DMS153 (cell line): ENCODE measurements around the gene CPM.
A peak's percentile ranks its signal among the peaks of the same experiment; 100 is the strongest.
"Not testable (repeated sequence)": the region's sequence is repeated elsewhere in the genome, so short reads cannot be mapped to it uniquely, and the experiment has no call there.

ENCODE experiments used
- DNase-seq: peaks from one replicate; lab custom pipeline; 2025; lab: John Stamatoyannopoulos, UW

Gene CPM

DNA sequence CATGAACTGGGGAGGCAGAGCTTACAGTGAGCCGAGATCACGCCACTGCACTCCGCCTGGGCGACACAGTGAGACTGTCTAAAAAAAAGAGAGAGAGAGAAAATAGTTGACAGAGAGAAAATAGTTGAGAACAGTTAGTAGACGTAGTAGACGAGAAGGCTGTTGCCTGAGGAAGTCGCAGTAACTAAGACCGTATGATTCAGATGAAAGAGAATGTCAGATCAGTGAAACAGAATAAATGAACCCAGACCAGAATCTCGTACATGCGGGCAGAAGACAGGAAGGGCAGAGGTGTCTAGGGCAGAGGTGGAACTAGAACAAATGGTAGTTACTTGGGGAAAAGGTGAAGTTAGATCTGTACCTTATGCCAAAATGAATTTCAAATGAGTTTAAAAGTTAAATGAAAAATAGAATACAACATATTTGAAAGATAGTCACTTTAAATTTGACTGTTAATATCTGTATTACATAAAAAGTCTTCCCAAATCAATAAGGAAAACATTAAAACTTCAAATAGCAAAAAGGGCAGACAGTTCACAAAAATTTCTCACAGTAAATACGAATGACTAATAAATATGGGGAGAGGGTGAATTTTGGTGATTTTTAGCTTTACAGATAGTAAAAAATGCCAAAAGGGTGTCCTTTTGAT, 107.3 kb downstream of the CPM start:
- DNase-seq: no peak

DNA sequence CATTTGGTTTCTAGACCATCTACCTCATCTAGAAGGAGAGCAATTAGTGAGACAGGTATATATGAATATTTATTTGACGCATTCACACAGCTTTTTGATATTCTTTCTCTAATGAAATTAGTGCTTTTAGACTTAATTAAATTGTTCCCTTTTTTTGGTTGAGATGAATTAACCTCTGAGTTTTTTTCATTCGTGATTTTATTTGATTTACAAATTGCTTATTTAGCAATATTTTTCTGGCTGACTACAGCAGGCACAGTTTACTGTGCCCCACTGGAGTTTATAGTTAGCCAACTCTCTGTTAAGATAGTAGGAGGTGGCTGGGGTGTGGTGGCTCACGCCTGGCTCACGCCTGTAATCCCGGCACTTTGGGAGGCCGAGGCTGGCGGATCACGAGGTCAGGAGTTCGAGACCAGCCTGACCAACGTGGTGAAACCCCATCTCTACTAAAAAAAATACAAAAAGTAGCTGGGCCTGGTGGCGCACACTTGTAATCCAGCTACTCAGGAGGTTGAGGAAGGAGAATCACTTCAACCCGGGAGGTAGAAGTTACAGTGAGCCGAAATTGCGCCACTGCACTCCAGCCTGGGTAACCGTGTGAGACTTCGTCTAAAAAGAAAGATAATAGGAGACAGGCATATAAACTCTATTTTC, 108.2 kb downstream of the CPM start:
- DNase-seq: no peak

DNA sequence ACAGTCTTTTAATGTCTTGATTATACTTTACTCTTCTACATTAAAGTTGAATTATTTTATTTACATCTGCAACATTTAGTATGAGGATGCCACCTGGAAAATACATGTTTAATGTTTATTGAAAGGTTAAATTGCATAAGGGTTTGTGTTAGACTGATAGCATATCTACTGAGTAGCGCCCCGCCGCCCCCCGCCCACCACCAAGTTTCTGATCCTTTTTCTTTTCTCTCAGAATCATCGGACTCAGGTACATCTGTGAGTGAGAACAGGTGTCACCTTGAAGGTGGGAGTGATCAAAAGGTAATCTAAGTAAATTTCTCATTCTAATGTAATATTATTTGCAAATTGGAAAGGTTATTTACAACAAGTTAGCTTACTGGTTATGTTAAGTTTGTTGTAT, 108.8 kb downstream of the CPM start:
- DNase-seq: no peak

DNA sequence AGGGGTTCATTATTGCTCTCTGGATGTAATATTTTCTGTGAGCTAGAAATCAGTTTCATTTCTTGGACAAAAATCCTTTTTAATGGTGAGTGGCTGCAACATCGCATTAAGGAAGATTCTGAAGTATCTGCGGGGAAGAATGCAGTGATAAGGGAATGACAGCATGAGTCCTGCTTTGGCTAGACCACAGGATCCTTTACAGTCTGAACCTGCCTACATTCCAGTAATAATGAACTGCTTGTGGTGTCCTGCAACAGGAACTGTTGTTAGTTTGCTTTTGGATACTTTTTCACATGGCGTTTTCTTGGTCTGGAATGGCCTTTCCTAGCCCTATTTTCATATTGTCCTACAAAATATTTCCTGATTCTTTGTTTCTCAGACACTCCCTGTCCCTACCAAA, 109.3 kb downstream of the CPM start:
- no peak for DNase-seq

DNA sequence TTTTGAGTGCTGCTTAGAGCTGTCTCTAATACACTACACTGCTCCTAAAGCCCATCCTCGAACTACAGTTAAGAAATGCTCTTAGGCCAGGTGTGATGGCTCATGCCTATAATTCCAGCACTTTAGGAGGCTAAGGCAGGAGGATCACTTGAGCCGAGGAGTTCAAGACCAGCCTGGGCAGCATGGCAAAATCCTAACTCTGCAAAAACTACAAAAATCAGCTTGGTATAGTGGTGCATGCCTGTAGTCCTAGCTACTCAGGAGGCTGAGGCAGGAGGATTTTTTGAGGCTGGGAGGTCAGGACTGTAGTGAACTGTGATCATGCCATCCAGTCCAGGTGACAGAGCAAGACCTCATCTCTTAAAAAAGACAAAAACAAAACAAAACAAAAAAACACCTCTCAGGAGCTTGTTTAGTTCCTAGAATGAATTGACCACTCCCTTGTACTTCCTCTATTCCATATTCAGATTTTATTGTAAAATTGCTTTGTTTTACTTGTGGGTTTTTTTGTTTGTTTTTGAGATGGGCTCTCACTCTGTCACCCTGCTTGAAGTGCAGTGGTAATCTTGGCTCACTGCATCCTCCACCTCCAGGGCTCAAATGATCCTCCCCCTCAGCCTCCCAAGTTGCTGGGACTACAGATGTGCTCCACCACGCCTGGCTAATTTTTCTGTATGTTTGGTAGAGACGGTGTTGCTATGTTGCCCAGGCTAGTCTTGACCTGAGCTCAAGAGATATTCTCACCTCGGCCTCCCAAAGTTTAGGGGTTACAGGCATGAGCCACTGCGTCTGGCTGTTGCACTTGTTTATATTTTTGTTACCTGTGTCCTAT, 111.4 kb downstream of the CPM start:
- no peak for DNase-seq

DNA sequence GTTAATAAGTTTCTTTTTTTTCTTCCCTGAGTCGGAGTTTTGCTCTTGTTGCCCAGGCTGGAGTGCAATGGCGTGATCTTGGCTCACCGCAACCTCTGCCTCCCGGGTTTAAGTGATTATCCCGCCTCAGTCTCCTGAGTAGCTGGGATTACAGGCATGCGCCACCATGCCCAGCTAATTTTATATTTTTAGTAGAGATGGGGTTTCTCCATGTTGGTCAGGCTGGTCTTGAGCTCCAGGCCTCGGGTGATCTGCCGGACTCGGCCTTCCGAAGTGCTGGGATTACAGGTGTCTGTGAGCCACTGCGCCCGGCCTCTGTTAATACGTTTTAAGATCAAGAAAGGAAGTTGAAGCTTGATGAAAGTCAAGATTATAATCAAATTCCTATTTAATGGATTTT, 113.5 kb downstream of the CPM start:
- DNase-seq: not testable (repeated sequence)

DNA sequence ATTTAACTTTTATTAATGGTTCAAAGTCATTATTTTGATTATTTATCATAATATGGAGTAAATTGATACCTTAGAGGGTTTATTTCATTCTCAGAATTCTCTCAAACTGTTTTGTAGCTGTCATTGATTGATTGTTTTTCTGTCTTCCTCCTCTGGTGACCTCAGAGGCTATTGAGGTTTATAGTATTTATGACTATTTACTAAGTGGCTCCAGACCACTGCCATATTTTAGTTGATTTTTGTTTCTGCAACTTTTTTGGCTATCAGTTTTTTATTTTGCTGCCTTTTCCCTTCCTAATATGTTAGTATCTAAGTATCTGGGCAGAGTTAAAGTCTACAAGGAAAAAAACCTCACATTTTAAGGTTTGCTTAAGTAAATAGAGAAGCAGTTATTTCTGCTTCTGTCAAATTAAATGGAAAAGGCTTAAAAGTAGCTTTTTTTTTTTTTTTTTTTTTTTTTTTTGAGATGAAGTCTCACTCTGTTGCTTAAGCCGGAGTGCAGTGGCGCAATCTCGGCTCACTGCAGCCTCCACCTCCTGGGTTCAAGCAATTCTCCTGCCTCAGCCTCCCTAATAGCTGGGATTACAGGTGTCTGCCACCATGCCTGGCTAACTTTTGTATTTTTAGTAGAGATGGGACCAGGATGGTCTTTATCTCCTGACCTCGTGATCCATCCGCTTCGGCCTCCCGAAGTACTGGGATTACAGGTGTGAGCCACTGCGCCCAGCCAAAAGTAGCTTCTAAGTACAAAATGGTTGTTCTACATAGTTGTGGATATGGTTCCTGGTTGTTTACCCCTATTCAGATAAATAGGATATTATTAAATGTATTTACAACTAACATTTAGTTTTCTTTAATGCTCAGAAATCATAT, 116.8 kb downstream of the CPM start:
- DNase-seq: no peak

DNA sequence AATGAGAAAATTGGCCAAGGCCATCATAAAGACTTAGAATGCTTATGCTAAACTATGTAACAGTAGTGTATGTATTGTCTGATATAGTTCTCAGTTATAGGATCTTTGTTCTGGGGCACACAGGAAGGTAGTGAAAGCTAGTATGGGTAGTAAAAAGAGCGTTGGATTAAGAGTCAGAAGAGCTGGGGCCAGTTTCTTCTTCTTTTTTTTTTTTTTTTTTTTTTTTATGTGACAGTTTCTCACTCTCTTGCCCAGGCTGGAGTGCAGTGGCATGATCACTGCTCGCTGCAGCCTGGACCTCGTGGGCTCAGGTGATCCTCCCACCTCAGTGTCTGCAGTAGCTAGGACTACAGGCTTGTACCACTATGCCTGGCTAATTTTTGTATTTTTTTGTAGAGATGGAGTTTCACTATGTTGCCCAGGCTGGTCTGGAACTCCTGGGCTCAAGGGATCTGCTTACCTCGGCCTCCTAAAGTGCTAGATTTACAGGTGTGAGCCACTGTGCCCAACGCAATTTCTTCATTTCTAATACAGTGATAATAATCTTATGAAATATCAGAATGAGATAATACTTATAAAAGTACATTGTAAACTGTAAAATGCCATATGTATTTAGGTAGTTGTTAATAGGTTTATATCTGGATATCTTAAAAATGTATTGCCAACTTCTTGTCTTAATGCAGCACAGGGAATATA, 117.6 kb downstream of the CPM start:
- no peak for DNase-seq

DNA sequence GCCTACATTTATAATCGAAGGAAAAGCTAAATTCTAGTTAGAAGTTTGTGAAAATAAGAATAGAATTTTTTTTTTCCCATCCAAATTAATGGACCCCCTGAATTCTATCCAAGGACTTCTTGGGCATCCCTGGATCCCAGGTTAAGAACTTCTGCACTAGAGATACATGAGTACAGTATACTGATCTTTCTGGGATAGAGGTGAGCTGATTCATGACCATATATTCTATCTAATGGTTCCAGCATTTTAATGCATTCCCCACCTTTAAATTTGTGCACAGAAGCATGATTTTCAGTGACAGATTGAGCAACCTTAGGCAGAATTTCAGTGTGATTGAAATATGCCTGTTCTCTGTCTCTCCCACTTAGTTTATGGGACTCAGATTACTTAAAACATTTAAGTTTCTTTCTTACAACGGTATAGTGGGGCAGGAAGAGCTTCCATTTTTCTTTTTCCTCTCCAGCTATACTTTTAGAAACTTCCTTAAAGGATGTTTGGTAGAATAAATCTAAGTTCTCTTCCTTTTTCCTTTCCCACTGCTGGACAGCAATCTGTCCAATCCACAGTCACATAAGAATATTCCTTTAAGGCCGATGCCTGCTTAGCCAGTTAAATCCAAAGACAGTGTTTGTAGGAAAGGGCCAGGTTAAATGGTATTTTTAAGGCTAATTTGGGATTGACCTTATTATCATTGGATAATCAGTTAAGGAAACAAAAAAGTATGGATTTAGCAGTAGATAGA, 118.3 kb downstream of the CPM start:
- DNase-seq: no peak

DNA sequence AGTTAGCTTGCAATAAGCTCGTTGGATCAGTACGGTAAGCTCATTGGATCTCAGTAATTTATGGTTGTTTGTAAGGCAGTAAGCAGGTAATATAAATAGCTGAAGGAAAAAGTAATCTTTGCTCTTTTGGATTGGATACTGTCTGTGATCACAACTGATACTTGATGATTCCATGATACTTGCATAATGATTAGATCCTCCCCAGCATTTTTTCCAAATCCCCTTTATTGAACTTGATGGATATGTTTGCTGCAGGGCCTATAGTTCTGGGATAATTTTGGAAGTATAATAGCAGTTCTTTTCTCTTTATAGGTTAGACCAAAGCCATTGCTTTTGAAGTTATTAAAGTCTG, 119.8 kb downstream of the CPM start:
- no peak for DNase-seq

DNA sequence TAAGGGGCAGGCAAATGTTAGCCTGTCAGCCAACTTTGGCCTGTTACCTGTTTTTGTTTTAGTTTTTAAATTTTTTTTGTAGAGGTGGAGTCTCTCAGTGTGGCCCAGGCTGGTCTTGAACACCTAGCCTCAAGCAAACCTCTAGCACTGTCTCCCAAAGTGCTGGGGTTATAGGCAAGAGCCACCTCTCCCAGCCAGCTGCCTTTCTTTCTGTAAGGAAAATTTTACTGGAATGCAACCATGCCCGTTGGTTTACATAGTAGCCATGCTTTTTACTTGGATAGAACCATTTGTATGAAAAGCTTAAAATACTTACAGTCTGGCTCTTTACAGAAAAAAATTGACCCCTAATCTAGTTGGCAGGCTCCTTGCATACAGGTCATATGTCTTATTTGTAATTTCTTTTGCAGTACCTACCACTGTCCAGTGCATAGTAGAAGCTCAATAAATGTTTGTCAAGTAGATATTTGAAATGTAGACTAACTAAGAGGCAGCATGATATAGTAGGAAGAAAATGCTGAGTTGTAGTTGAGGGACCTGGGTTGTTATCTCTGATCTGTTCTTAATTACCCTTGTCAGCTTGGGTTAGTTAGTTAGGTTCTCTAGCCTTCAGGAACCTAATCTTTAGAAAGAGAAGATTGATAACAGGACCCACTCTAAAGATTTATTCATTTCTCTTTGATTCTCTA, 120.3 kb downstream of the CPM start:
- no peak for DNase-seq

DNA sequence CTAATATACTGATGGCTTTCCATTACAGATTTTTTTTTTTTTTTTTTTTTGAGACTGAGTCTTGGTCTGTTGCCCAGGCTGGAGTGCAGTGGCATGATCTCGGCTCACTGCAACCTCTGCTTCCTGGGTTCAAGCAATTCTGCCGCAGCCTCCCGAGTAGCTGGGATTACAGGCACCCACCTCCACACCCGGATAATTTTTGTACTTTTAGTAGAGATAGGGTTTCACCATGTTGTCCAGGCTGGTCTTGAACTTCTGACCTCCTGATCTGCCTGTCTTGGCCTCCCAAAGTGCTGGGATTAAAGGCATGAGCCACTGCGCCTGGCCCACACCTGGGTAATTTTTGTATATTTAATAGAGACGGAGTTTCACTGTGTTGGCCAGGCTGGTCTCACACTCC, 121.4 kb downstream of the CPM start:
- not testable (repeated sequence) for DNase-seq

DNA sequence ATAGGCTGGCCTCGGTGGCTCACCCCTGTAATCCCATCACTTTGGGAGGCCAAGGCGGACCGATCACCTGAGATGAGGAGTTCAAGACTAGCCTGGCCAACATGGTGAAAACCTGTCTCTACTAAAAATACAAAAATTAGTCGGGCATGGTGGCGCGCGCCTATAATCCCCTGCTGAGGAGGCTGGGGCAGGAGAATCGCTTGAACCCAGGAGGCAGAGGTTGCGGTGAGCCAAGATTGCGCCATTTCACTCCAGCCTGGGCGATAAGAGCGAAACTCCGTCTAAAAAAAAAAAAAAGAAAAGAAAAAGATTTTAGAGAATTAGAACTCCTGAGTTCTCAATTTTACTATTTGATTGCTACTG, 123.0 kb downstream of the CPM start:
- DNase-seq: not testable (repeated sequence)

DNA sequence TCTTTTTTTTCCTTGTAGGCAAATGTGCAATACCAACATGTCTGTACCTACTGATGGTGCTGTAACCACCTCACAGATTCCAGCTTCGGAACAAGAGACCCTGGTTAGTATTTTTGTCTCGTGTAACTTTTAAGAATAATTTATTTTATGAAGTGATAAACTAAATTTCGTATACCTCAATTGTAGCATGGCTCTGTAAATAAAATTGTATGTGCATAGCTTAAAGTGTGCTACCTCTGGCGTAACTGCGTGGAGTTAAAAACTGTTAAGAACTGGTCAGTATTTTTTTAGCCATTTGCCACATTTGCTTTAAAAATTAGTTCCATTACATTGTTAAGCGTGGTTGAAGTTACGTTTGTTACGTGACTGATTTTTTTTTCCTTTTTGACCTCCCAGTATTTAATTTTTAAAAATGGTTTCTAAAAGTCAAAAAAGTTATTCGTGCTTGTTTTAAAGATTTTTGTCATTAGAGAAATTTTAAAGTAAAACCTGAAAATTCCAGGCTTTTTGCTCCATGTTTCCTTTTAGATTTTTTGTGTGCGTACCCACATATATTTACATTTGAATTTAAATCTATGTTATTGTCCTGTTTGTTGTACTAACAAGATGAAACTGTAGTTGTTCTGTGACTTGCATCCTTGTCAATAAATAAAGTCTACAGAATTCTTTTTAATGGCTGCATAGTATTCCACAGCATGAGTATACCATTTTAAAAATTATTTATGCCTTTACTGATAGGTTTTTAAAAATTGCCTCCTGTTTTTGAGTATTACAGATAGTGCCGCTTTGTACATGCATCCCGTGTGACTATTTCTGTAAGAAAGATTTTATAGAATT, 123.6 kb downstream of the CPM start:
- DNase-seq: no peak

DNA sequence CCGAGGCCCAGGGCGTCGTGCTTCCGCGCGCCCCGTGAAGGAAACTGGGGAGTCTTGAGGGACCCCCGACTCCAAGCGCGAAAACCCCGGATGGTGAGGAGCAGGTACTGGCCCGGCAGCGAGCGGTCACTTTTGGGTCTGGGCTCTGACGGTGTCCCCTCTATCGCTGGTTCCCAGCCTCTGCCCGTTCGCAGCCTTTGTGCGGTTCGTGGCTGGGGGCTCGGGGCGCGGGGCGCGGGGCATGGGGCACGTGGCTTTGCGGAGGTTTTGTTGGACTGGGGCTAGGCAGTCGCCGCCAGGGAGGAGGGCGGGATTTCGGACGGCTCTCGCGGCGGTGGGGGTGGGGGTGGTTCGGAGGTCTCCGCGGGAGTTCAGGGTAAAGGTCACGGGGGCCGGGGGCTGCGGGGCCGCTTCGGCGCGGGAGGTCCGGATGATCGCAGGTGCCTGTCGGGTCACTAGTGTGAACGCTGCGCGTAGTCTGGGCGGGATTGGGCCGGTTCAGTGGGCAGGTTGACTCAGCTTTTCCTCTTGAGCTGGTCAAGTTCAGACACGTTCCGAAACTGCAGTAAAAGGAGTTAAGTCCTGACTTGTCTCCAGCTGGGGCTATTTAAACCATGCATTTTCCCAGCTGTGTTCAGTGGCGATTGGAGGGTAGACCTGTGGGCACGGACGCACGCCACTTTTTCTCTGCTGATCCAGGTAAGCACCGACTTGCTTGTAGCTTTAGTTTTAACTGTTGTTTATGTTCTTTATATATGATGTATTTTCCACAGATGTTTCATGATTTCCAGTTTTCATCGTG, 124.4 kb downstream of the CPM start:
- peak; percentile 95 for DNase-seq

DNA sequence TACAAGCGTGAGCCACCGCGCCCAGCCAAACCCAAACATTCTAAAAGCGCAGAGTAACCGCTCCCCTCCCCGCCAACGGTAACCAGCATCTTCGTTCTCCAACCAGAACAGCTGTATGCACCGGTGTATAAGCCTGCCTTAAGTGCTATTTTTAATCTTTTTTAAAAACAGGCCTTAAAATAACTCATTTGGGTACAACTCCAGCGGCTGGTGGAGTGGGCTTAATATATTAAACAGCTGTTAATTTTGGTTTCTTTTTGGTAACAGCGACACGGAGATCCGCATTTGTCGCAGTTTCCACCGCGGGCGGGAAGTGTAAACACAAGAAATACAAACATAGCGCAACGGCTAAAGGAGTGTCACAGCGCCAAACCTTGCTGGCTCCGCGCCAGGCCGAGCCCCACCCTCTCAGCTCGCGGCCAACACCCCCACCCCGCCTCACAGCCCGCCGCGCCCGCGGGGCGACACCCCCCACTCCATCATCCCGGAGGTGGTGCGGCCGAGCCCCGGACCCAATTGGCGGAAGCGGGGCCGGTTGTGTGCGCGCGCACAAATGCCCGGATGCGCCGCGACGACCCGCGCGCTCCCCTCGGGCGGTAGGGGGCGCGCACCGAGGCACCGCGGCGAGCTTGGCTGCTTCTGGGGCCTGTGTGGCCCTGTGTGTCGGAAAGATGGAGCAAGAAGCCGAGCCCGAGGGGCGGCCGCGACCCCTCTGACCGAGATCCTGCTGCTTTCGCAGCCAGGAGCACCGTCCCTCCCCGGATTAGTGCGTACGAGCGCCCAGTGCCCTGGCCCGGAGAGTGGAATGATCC, 125.2 kb downstream of the CPM start, which contains the start of gene MDM2:
MDM2 (plus strand) TSS at position 602 of the 812 bp plus-strand sequence. CDS start 301 bp downstream, outside the sequence.
- peak; percentile 93 for DNase-seq

DNA sequence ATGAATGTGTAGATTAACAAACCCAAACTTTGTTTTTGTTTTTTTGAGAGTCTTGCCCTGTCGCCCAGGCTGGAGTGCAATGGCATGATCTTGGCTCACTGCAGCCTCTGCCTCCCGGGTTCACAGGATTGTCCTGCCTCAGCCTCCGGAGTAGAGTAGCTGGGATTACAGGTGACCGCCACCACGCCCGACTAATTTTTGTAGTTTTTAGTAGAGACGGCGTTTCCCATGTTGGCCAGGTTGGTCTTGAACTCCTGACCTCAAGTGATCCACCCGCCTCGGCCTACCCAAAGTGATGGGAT, 125.7 kb downstream of the CPM start:
- DNase-seq: not testable (repeated sequence)
